LNCaP clone FGC (cell line): ENCODE measurements around the gene METTL27.

Experiments
- DNase-seq: peaks from one replicate; pipeline ENCODE4 v3.0.0-alpha.2; 2011; ENCODE audit warnings: low read depth
- H3K4me3 ChIP-seq: 2 replicates; pipeline ENCODE4 v1.5.1; 2011; ENCODE audit warnings: mild to moderate bottlenecking, low read depth, low read length, control low read depth
- TF ChIP-seq, protein P1 (sequence below): IDR thresholded peaks from 2 replicates; pipeline ENCODE4 v1.5.1; 2012; ENCODE audit warnings: mild to moderate bottlenecking; ENCODE audit not compliant: control insufficient read depth, insufficient read depth; ENCODE audit errors: extremely low read depth

The METTL27 gene

DNA sequence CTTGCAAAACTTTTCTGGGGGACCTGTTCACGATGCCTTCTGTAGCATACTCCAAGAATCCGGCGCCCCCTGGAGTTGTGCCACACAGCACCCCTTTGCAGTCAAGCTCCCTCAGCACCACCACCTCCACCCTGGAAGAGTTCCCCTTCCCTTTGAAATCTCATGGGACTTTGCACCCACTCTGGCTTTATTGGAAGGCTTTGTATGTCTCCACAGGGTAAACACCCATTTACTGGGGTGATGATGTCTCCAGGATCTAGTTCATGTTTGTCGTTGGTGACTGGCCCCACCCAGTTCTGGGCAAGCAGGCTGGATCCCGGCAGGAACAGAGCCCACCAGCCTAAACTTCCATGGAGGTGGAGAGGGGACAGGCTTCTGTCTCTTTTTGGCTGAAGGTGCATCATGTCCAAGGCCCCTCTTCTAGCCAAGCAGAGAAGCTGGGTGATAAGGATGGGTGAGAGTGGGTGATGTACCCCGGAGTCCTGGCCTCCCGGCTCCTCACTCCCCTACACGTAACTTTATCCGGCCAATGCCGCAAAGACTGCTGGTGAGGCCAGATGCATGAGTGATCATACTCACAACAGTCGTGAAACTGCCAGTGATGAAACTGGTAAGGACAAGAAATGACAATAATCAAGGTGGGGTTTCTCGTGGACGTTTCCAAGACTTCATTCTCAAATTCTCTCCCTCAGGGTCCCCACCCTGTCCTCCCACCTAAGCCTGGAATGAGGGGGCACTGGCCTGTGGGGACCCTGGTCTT is 12.2 kb downstream of the METTL27 start:
- TF ChIP-seq, protein P1, sequence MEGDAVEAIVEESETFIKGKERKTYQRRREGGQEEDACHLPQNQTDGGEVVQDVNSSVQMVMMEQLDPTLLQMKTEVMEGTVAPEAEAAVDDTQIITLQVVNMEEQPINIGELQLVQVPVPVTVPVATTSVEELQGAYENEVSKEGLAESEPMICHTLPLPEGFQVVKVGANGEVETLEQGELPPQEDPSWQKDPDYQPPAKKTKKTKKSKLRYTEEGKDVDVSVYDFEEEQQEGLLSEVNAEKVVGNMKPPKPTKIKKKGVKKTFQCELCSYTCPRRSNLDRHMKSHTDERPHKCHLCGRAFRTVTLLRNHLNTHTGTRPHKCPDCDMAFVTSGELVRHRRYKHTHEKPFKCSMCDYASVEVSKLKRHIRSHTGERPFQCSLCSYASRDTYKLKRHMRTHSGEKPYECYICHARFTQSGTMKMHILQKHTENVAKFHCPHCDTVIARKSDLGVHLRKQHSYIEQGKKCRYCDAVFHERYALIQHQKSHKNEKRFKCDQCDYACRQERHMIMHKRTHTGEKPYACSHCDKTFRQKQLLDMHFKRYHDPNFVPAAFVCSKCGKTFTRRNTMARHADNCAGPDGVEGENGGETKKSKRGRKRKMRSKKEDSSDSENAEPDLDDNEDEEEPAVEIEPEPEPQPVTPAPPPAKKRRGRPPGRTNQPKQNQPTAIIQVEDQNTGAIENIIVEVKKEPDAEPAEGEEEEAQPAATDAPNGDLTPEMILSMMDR: no peak
- no peak for DNase-seq
- peak overlapping the region; percentile 93 for H3K4me3 ChIP-seq

- no peak overlapping the region for H3K4me3 ChIP-seq
- no peak for DNase-seq
- TF ChIP-seq, protein P1: no peak
These were observed 12.8 kb downstream of the METTL27 start for GRCh38 chr7:73829505-73829904.

DNA sequence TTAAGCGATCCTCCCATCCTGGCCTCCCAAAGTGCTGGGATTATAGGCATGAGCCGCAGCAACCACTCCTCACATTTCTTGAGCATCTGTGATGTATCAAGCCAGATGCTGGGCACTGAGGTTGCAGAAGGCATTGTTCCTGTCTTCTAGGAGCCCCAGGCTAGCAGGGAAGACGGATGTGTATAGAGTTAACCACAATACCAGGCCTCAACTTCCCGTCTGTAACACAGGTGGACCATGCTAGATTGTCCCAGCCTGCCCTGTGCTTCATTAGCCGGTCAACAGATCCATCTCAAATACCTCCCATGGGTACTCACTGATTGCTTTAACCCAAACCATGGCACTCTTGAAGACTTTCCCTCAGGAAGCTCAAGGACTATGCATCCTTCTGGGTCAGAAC is 13.3 kb downstream of the METTL27 start:
- no peak overlapping the region for H3K4me3 ChIP-seq
- DNase-seq: no peak
- TF ChIP-seq, protein P1: no peak

- TF ChIP-seq, protein P1: no peak
- peak overlapping the region; percentile 23; the same call in 1 of the 2 replicates for H3K4me3 ChIP-seq
- DNase-seq: peak; percentile 99
These were observed 14.1 kb downstream of the METTL27 start for GRCh38 chr7:73828107-73828803.

DNA sequence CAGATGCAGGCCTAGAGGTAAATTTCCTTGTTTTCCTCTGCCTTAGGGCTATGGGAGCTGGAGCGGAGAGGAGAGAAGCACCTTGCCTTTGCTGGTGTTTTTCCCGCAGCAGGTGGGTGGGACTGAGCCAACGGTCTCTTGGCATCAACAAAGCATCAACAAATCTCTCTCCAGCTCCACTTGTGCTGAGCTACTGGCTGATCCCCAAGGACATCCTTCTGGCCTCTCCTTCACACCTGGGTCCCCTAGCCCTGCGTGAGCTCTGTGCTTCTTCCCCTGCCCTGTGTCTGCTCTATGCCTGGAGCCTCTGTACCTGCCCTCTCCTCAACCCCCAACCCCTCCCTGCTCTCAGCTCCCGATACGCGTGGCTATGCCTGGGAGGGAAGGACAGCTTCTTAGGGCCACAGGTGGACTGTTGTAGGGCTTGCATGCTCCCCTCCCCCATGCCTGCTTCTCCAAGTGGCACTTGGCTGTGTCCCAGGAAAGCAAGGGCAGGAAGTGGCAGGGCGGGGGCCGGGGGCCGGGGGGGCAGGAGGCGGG is 14.7 kb downstream of the METTL27 start:
- peak; percentile 100 for DNase-seq
- H3K4me3 ChIP-seq: no peak overlapping the region; the same call in 1 of the 2 replicates
- TF ChIP-seq, protein P1: no peak

DNA sequence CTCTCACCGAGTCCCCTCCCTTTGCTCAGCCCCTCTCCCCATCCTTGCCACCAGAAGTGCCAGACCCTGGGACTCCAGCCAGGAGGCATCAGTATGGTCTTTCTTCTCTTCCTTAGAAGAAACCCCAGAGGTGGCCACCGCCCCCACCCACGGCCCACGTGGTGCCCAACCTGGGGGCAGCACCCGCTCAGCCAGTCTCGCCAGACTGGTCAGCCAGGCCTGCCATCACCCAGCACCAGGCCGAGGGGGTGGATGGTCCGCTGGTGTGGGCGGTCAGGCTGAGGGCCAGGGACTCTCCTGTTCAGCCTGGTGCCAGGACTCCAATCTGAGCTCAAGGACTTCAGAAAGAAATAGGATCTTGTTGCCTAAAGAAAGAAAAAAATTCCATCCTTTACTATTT is 17.3 kb downstream of the METTL27 start:
- TF ChIP-seq, protein P1: no peak
- no peak for DNase-seq
- H3K4me3 ChIP-seq: no peak overlapping the region
